LHCN-M2 (cell line): ENCODE data around the gene CCDC181. TPM values are rescaled to one million over a fixed set of nuclear protein-coding genes. Genes with fewer than 3 reads are reported as not detected.
"Not testable (repeated sequence)": the region's sequence is repeated elsewhere in the genome, so short reads cannot be mapped to it uniquely, and the experiment has no call there.

Experiments
- DNase-seq: peaks from one replicate; pipeline ENCODE4 v3.0.0-alpha.2; 2012; ENCODE audit warnings: low read depth
- total RNA-seq: library from RNA; depleted of rRNA; stranded (reverse); fragments of >200 nt; gene quantifications from 2 replicates; pipeline ENCODE4 v1.2.3, GENCODE V29; 2014

The CCDC181 gene
- total RNA-seq, 1 experiment from 2014 or later: 1.4 TPM

DNA sequence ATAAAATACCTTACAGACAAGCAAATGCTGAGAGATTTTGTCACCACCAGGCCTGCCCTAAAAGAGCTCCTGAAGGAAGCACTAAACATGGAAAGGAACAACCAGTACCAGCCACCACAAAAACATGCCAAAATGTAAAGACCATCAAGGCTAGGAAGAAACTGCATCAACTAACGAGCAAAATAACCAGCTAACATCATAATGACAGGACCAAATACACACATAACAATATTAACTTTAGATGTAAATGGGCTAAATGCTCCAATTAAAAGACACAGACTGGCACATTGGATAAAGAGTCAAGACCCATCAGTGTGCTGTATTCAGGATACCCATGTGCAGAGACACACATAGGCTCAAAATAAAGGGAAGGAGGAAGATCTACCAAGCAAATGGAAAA is 24.7 kb downstream of the CCDC181 start:
- DNase-seq: not testable (repeated sequence)

DNA sequence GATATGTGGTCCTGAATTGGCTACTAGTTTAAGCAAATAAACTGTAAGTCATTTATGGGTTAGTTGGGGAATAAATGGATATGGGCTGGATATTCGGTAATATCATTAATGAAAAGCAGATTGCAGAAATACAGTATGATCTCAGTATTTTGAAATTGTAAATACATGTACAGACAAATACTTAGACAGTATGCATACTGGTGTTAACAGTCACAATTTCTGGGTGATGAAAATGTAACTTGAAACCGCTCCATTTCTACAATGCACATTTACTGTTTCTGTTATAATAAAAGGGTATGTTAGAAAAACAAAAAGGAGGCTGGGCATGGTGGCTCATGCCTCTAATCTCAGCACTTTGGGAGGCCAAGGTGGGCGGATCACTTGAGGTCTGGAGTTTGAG is 31.3 kb downstream of the CCDC181 start:
- DNase-seq: no peak

DNA sequence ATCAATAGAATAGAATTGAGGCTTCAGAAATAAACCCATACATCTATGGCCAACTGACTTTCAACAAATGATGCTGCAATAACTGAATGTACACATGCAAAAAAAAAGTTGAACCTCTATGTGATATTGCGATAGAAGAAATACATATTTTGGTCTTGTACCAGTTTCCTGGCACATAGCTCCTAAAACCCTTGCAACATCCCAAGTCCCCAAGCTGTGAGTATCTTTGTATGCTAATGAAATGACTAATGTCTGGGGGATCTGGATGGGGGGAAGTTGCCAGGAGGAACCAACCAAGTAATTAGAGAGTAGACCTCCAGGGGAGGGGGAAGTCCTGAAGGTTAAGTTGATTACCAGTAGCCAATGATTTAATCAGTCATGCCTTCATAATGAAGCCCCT is 34.9 kb downstream of the CCDC181 start:
- no peak for DNase-seq

DNA sequence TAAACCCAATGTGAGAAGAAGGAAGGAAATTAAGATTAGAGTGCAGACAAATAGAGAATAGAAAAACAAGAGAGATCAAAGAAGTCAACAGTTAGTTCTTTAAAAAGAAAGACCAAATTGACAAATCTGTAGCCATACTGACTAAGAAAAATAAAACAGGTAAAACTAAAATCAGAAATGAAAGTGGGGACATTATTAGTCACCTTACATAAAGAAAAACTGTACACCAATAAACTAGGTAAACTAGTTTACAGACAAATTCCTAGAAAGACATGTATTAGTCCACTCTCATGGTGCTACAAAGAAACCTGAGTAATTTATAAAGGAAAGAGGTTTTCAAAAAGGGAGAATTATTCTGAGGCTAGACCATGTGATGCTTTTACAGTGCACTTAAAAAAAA is 37.0 kb downstream of the CCDC181 start:
- DNase-seq: no peak

DNA sequence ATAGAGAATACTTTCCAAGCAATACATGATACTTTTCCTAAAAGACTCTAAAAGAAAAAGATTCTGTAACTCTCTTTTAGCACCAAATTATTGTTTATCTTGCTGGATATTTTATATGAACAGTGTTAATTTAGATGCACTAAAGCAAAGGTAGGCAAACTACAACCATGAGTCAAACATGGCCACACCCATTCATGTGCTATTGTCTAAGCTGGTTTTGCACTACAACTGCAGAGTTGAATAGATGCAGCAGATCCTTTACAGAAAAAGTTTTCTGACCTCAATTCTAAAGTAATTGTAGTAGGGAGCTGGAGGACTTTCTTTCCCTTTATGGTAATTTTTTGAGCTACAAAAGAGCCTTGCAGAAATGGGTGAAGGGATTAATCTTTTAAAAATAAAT is 39.9 kb downstream of the CCDC181 start:
- DNase-seq: no peak

DNA sequence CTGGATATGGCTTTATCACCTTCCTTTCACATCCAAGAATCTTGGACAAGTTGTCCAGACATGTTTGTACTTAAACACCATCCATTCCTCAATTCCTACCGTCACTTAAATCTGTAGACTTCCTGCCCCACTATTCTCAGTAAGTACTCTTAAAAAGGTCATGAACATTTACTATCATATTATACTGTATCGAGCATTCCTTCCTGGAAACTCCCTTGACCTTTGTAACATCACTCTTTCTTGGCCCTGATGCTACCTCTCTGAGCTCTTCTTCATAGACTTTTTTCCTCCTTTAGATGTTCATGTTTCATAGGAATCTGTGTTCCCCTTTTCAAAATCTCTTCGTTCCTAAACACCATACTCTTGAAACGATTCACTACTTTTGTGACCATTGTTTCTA is 43.8 kb downstream of the CCDC181 start:
- DNase-seq: no peak

DNA sequence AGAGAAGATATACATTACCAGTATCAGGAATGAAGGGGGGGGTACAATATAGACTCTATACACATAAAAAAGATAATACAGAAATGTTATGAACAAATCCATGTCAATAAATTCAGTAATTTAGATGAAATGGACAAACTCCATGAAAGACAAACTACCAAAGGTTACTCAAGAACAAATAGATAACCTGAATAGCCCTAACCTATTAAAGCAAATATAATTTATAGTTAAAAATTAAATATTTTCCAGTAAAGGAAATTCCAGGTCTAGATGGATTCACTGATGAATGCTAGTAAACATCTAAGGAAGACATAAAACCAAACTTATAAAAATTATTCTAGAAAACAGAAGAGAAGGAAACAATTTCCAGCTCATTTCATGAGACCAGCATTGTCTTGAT is 46.1 kb downstream of the CCDC181 start:
- DNase-seq: no peak

DNA sequence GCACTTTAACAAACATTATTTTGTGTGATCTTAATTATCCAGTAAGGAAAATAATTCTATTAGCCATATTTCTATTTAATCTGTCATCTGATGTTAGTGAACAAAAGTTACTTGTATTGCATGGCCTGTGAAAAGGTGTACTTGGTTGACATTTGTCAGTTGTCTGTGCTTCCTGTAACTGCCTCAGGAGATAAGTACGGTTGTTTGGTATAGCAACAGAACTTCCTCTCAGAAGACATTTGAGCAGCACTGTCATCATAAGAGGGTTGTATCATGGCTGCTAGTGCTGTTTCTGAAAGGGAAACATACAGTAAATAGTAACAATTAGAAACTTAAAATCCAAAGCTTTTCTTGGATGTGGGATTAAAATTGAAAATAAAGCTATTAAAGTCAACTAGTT is 55.9 kb downstream of the CCDC181 start:
- no peak for DNase-seq

DNA sequence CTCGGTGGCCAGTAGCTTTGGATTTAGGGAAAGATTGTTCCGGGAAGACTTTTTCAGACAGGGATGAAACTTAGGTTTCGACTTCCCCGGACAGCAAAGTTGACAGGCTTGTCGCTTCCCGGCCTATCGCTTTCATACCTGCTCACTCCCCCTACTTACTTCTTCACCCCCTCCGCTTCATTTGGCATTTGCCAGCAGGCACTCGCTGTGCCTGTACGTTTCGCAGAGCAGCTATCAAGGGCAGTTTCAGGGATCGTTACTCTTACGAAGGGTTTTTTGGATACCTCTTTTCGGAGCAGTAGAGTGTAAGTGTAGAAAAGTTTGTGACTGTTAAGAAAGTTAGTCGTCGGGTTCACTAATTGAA is 58.9 kb downstream of the CCDC181 start:
- DNase-seq: peak; percentile 8

DNA sequence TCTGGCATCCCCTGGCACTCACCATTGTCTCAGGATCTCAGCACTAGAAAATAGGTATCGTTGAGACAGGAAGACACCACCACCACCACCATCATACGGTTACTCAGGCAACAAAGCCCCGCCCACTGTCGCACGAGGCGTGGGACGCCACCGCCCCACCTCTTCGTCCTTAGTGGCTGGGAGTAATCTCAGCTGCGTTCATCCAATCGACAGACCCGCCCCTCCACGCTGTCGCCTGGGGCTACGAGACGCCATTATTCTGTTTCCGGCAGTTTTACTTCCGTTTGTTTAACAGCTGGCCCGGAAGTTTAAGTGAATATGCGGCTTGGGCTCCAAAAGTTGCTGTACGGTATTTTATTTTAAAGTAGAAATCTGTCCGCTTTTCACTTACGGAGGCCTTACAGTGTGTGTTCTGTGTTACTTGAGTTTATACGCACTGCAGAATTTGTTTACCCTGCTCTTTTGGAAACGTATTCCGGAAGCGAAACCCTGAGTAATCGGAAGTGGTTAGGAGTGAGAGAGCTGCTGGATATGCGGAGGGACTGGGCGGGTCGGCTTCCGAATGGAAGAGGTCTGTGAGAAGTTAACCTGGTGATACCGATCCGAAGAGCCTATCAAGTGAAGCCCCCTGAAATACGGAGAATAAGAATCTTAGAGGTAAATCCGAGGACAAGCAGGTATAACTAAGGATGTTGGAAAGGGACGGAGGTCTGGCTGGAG is 59.4 kb downstream of the CCDC181 start, which contains the start of the genes BLZF1 and NME7:
TSS of gene BLZF1 (plus strand) at position 510 of the 720 bp plus-strand sequence. CDS start 1,328 bp downstream, outside the sequence.
TSS of gene NME7 (minus strand) at position 112 of the 720 bp plus-strand sequence. CDS start at position 25, 87 bp downstream.
- DNase-seq: peak; percentile 95

DNA sequence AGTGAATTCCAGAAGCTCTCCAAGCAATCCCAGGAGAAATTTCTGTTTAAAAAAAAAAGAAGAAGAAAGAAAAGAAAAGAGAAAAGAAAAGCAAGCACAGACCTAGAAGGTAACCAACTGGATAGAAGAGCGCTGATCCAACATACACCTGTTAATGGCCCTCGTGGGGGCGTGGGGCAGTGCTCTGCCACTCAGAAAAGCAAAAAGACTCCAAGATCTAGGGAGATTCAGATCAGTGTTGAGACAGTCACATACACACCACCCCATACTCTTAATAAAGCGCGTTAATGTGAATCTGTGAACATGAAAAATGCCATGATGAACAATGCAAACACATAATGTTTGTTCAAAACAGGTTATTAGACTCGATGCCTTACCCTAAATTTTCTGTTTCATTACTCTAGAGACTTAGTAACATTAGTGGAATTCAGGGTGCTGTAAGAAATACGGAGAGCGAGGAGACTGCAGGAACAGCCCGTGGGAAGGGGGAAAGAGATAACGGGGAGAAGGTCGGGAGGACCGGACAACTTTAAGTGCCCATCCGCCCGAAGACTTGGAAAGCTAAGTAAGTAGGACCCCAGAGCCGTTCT is 60.1 kb downstream of the CCDC181 start:
- DNase-seq: no peak

DNA sequence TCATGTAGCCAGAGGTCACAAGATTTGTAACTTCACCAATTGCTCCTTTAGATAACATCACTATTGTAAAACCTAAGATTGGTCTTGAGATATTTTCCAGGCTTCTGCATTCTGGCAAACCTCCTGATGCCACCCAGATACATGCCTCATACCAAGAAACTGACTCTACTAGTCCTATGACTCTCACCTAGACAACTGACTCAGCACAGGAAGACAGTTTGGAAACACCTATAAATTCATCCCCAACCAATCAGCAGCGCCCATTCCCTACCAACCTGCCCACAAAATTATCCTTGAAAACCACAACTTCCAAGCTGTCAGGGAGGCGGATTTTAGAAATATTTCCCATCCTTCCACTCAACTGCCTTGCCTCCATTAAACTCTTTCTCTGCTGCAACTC is 62.3 kb downstream of the CCDC181 start:
- DNase-seq: no peak

DNA sequence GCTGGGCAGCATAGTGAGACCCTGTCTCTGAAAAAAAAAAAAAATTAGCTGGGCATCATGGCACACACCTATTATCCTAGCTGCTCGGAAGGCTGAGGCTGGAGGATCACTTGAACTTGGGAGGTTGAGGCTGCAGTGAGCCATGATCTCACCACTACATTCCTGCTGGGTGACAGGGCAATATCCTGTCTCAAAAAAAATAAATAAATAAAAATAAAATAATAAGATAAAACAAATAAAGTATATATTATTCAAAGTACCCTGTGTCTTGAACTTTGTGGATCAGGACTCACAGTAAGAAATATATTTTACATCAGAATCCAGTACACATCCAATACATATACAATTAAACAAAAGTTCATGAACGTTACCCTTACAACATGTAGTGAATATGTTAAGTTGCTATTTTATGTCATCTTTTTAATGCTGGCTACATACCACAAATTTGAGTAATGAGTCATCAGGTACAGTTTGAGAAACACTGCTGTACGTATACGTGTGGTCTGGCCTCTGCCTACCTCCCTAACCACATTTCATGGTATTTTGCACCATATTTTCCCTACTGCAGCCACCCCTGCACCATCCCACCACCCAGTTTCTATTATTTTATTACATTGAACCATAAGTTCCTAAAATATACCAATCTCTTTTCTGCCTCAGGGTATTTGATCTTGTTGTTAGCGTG is 64.1 kb downstream of the CCDC181 start:
- DNase-seq: peak; percentile 84

DNA sequence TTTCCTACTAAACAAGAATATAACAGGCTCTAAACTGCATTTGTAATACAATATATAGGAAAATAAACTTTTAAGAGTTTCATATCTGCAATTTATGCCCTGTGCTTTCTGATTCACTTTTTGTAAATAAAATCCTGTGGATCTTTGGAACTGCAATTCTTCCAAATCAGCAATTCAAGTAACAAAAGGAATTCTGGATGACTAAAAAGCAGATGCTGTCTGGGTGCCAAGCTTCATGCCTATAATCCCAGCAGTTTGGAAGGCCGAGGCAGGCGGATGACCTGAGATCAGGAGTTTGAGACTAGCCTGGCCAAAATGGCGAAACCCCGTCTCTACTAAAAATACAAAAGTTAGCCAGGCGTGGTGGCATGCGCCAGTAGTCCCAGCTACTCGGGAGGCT is 66.0 kb downstream of the CCDC181 start:
- DNase-seq: peak; percentile 13

DNA sequence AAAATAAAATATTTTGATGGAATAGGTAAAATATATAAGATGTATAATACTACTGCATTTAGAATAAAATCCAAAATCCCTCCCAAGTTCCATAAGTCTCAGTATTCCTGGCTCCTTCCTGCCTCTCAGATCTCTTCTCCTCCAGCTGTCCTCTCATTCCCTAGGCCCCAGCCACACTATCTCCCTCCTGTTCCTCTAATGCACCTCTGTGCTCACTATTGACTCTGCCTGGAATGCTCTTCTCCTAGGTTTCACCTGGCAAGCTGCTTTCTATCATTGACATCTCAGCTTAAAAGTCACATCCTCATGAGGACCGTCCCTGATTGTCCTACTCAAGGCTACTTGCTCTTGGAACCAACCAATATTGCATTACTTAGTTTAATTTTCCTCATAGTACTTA is 66.9 kb downstream of the CCDC181 start:
- no peak for DNase-seq

DNA sequence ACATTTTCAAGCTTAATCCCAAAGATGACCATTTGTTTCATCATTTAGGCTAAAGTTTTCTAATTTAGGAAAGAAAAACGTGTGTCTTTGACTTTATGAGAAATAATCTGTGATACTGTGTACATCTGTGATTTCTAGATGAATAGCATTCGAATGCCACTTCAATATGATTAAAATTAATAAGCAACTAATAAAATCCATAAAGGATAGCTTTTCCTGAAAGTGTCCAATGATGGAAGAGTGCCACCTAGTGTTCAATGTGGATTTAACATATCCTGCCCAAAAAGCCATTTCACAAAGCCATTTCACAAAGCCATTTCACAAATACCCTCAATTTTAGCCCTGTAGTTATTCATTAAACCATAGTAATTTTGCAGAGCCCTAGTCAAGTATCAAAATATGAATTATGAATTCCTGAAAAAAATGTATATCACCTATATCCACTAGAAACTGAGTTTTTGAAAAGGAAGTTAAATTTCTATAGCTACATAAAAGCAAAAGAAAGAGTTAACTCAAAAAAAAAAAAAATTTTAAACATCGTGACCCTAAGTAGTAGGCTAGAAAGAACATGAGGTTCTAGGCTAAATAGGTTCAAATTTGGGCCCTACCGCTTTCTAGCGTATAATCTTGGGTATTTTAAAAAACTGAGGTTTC is 78.8 kb downstream of the CCDC181 start:
- peak; percentile 54 for DNase-seq

DNA sequence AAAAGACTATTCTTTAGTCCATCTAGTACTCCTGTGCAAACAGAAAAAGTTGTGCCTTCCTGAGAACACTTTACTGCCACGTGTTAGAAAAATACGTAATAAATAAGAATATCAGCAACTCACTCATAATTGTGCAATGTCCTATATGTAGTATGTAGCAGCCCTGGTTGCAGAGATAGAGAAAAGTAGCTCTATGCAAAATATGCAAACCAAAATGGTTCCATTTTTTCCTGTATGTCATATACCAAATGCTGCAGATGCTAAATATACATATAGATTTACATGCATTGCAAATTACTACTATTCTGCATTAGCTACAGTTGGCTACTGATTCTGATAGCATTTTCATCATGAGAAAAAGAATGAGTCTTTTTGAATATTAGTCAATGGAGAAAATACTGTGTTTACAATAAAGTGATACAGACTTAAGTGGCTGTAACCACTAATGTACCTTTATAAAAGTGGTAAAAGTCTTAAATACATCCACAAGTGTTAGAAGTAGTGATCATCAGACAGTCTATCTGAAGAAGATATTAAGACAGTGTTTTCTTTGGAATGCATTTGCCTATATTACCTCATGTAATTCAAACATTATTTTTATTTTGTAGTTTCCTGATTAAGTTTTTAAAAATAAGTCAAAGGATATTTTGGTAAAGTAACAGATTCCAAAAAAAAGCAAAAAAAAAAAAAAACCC is 79.4 kb downstream of the CCDC181 start:
- DNase-seq: no peak

DNA sequence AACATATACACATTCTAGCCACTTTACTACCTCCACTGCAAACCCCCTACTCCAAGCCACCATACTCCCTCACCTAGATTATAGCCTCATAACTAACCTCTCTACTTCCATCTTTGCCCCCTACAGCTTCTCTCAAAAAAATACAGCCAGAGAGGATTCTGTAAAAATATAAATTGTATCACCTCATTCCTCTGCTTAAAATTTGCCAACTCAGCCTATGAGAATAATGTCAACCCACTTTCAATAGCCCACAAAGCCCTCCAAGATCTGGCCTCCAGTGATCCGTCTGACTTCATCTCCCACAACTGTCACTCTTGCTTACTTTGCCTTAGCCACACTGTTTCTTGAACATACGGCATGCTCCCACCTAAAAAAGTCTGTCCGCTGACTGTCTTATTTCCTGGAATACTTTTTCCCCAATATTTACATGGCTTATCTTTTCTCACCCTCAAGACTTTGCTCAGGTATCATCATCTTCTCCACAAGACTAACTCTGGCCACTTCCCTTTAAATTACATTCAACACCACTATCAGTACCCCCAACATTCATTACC is 81.2 kb downstream of the CCDC181 start:
- DNase-seq: no peak

DNA sequence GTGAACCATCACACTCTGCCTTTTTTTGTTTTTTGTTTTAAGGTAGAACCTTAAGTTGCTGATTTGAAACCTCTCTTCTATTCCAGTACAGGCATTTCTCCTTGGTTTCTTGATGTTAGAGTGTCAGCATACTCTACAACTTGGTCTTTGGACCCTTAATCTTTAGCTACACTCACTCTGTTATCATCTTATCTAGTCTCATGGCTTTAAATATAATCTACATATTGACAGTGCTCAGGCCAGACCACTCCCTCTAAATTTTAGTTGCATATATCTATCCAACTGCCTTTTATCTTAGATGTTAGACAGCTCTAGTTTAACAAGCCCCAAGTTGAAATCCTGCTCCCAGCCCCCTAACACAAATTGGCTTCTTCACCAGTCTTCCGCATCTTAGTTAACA is 81.8 kb downstream of the CCDC181 start:
- no peak for DNase-seq
